ENCODE measurements around the gene AMDHD1.

DNA sequence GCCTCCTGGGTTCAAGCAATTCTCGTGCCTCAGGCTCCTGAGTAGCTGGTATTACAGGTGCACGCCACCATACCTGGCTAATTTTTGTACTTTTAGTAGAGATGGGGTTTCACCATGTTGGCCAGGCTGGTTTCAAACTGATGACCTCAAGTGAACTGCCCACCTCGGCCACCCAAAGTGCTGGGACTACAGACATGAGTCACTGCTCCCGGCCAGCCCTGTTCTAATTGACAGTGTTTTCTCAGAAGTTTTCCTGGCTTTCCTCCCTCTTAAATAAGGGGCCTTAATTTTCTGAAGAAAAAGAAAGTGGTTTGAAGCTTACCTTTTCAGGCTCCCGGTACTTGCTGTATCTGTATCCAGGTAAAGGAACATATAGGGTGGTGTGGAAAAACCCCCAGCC lies 51.3 kb downstream of the AMDHD1 start:
- TF ChIP-seq, protein P1, sequence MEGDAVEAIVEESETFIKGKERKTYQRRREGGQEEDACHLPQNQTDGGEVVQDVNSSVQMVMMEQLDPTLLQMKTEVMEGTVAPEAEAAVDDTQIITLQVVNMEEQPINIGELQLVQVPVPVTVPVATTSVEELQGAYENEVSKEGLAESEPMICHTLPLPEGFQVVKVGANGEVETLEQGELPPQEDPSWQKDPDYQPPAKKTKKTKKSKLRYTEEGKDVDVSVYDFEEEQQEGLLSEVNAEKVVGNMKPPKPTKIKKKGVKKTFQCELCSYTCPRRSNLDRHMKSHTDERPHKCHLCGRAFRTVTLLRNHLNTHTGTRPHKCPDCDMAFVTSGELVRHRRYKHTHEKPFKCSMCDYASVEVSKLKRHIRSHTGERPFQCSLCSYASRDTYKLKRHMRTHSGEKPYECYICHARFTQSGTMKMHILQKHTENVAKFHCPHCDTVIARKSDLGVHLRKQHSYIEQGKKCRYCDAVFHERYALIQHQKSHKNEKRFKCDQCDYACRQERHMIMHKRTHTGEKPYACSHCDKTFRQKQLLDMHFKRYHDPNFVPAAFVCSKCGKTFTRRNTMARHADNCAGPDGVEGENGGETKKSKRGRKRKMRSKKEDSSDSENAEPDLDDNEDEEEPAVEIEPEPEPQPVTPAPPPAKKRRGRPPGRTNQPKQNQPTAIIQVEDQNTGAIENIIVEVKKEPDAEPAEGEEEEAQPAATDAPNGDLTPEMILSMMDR (IDR thresholded peaks at IDR 0.05), result no peak
- no peak for TF ChIP-seq POLR2AphosphoS5 (IDR thresholded peaks at IDR 0.05)

Measured in transverse colon (tissue), 4 donors.